GM12892 (cell line): ENCODE results near the gene SIPA1L3.

Source experiments
- POLR2A ChIP-seq: IDR thresholded peaks from 2 replicates; pipeline ENCODE4 v1.6.1; 2011; ENCODE audit warnings: low read depth, low read length, control low read depth
- TAF1 ChIP-seq: IDR thresholded peaks from 2 replicates; pipeline ENCODE4 v1.6.1; 2011; ENCODE audit warnings: low read depth, mild to moderate bottlenecking, control low read depth, low read length, borderline replicate concordance

- TF ChIP-seq TAF1 (no peak), POLR2A (no peak)
Observed at GRCh38 chr19:37930416-37930815, 23.4 kb downstream of the SIPA1L3 start.
